Stimulated activated naive CD8-positive, alpha-beta T cell treated with anti-CD3 and anti-CD28 coated beads, Interleukin-15, Interleukin-2, amounts not matched to agents 100 U/mL and 50 U/mL, for 24 hours (primary cell): ENCODE measurements around the gene TEX13B.

Experiments
- ATAC-seq: fragments of 150-1000 bp; cut with Tn5 transposase; one replicate; pipeline ENCODE4 v1.10.0; 2021
- DNase-seq: peaks from one replicate; pipeline ENCODE4 v3.0.0; 2021

Gene TEX13B

GRCh38 chrX:107936434-107936730 is 45.8 kb downstream of the TEX13B start:
- ATAC-seq: no peak
- no peak for DNase-seq

DNA sequence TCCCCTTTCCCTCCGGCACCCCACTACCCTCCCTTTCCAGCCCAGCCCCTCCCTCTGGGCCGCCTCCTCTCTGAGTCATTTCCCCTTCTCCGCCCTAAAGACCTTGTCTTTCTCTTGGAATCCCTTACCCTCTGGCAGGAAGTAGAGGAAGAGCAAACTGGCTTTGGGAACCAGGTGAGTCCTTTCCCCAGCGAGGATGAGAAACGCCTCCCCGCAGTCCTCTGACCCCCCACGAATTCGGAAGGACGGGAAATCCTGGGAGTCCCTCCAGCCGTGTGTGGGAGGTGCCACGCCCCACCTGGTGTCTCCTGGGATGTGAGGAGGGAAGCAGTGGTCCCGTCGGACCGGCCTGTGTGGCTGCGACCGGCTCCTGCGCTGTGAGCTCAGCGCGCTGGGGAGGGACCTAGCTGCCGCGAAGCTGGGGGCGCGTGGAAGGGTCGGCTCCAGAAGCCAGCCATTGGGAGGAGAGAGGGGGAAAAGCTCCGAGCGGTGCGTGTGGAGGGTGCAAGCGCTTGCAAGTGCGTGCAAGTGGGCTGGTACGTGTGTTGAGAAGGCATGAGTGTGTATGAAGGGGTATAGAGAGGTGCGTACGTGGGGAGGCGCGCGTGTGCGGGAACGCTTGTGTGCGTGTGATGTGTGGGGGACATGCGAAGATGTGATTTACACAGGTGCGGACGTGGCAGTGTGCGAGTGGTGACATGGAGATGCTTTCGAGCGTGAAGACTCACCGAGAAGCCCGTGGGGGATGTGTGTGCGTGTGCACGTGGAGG is 46.3 kb downstream of the TEX13B start:
- ATAC-seq: no peak
- DNase-seq: peak; percentile 3

- DNase-seq (no peak), ATAC-seq (no peak)
Measured at GRCh38 chrX:107935200-107935599, 47.0 kb downstream of the TEX13B start.

- DNase-seq: no peak
- ATAC-seq: no peak
Measured at GRCh38 chrX:107934262-107934661, 47.9 kb downstream of the TEX13B start.
